ENCODE measurements around the gene DNAH5. TPM values are rescaled to one million over a fixed set of nuclear protein-coding genes. Genes with fewer than 3 reads are reported as not detected.

DNAH5 gene
- total RNA-seq, 1 donor from 2014 or later = 1.7 TPM

- TF ChIP-seq, protein P1, sequence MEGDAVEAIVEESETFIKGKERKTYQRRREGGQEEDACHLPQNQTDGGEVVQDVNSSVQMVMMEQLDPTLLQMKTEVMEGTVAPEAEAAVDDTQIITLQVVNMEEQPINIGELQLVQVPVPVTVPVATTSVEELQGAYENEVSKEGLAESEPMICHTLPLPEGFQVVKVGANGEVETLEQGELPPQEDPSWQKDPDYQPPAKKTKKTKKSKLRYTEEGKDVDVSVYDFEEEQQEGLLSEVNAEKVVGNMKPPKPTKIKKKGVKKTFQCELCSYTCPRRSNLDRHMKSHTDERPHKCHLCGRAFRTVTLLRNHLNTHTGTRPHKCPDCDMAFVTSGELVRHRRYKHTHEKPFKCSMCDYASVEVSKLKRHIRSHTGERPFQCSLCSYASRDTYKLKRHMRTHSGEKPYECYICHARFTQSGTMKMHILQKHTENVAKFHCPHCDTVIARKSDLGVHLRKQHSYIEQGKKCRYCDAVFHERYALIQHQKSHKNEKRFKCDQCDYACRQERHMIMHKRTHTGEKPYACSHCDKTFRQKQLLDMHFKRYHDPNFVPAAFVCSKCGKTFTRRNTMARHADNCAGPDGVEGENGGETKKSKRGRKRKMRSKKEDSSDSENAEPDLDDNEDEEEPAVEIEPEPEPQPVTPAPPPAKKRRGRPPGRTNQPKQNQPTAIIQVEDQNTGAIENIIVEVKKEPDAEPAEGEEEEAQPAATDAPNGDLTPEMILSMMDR (conservative IDR thresholded peaks at IDR 0.05; ENCODE audit: low read depth, low read length) = no peak
- no peak overlapping the region for H3K4me3 ChIP-seq (ENCODE audit: low read depth, low read length)
- no peak for DNase-seq (ENCODE audit: low read depth)
Measured at GRCh38 chr5:13649656-13650055, 294.8 kb downstream of the DNAH5 start.

GRCh38 chr5:13648822-13649221 lies 295.7 kb downstream of the DNAH5 start:
- TF ChIP-seq, protein P1 (conservative IDR thresholded peaks at IDR 0.05; ENCODE audit: low read depth, low read length) = no peak

DNA sequence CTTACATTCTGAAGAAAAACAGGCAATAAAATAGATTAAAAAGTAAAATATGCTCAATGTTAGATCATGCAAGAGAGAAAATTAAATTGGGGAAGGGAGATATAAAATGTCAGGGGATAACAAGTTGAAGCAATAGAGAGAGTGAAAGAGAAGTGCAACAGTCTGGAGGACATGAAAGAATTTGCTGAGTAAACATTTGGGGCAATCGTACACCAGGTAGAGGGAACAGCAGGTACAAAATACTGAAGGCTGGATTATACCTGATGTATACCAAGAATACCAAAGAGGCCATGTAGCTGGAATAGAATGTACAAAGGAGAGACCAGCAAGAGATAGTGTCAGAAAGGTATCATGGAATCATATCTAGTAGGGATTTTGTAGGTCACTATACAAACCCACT lies 300.8 kb downstream of the DNAH5 start:
- TF ChIP-seq, protein P1 (conservative IDR thresholded peaks at IDR 0.05; ENCODE audit: low read depth, low read length) = no peak
- no peak overlapping the region for H3K4me3 ChIP-seq (ENCODE audit: low read depth, low read length)
- no peak for DNase-seq (ENCODE audit: low read depth)

More at GRCh38 chr5:13648822-13649221, 295.7 kb downstream of the DNAH5 start:
- DNase-seq (ENCODE audit: low read depth) = no peak
- H3K4me3 ChIP-seq (ENCODE audit: low read depth, low read length) = no peak overlapping the region

GRCh38 chr5:13643196-13643595 lies 301.3 kb downstream of the DNAH5 start:
- no peak for DNase-seq (ENCODE audit: low read depth)
- TF ChIP-seq, protein P1 (conservative IDR thresholded peaks at IDR 0.05; ENCODE audit: low read depth, low read length) = no peak
- no peak overlapping the region for H3K4me3 ChIP-seq (ENCODE audit: low read depth, low read length)

Other genes starting within 250 kb of the DNAH5 start
- gene TRIO, start 198.7 kb upstream of the DNAH5 start, total RNA-seq = 109 and 170 TPM in 2 replicates